ENCODE measurements around the gene IPO4. TPM values are rescaled to one million over a fixed set of nuclear protein-coding genes. Genes with fewer than 3 reads are reported as not detected.
A peak's percentile ranks its signal among the peaks of the same experiment; 100 is the strongest.

Gene IPO4
- total RNA-seq, 2 donors from 2014 or later, result 19.9 to 64.6 TPM

DNA sequence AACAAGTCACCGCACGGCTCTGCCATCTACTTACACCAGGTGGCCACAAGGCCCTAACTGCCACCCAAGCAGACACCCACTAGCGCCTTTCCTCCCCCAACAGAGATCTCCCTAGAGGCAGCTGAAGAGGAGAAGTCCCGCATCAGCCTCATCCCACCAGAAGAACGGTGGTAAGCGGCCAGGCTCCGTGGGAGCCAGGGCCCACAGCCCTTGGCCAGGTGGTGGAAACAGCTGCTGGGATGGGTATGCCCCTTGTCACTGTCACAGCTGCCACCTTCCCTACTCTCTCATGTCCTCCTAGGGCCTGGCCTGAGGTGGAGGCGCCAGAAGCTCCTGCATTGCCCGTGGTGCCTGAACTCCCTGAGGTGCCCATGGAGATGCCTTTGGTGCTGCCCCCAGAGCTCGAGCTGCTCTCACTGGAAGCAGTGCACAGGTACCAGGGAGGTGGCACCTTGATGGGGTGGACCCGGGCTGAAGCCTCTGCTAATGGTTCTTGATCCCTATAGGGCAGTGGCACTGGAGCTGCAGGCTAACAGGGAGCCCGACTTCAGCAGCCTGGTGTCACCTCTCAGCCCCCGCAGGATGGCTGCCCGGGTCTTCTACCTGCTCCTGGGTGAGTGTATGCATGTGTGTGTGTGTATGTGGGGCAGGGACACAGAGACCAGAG is 9.2 kb downstream of the IPO4 start:
- H3K27me3 ChIP-seq (replicated peaks; ENCODE audit: insufficient read depth), result no peaks in the 10 kb centered on the region
- peak overlapping the region; percentile 59 to 74 for H3K27ac ChIP-seq
- peaks cover 38% of the 10 kb centered on the region for H3K36me3 ChIP-seq
- no peak overlapping the region for H3K4me3 ChIP-seq
- DNase-seq (ENCODE audit: low spot score) (no peak), ATAC-seq (ENCODE audit: insufficient number of reproducible peaks, low FRiP score, low read depth) (no peak)
- H3K9me3 ChIP-seq, result no peaks in the 10 kb centered on the region
- TF ChIP-seq, protein P1, sequence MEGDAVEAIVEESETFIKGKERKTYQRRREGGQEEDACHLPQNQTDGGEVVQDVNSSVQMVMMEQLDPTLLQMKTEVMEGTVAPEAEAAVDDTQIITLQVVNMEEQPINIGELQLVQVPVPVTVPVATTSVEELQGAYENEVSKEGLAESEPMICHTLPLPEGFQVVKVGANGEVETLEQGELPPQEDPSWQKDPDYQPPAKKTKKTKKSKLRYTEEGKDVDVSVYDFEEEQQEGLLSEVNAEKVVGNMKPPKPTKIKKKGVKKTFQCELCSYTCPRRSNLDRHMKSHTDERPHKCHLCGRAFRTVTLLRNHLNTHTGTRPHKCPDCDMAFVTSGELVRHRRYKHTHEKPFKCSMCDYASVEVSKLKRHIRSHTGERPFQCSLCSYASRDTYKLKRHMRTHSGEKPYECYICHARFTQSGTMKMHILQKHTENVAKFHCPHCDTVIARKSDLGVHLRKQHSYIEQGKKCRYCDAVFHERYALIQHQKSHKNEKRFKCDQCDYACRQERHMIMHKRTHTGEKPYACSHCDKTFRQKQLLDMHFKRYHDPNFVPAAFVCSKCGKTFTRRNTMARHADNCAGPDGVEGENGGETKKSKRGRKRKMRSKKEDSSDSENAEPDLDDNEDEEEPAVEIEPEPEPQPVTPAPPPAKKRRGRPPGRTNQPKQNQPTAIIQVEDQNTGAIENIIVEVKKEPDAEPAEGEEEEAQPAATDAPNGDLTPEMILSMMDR (IDR thresholded peaks at IDR 0.05), result no peak
- no peaks in the 10 kb centered on the region for H3K4me1 ChIP-seq (ENCODE audit: control insufficient read depth in 1 of 2, low read depth in 2 of 2)

DNA sequence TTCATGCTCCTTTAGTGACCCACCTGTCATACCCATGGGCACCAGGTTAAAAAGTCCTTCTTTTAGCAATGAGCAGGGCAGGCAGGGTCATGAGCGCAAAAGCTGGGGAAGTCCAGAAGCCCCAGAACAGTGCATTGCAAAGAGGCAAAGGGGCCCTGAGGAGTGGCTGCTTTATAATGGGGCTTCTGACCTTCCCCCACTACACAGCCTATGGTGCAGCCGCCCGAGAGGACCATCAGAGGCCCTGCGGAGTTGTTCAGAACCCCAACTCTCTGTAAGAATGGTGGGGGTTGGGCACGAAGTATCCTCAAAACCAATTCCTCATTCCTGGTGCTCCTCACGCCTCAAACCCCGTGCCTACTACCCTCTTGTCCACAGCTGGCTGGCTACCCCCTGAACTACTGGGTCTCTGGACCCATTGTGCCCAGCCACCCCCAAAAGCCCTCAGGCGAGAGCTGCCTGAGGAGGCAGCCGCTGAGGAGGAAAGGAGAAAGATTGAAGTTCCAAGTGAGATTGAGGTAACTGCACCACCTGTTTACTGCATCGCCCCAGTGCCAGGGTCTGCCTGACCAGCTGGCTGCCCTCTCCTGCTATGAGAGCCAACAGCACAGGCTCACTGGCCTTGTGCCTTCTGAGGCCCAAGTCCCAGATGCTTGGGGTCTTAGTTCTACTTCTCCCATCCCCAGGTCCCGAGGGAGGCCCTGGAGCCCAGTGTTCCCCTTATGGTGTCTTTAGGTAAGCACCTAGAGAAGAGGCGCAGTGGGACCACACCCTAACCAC is 10.0 kb downstream of the IPO4 start:
- no peak overlapping the region for H3K27ac ChIP-seq
- H3K36me3 ChIP-seq, result peaks cover 31% of the 10 kb centered on the region

DNA sequence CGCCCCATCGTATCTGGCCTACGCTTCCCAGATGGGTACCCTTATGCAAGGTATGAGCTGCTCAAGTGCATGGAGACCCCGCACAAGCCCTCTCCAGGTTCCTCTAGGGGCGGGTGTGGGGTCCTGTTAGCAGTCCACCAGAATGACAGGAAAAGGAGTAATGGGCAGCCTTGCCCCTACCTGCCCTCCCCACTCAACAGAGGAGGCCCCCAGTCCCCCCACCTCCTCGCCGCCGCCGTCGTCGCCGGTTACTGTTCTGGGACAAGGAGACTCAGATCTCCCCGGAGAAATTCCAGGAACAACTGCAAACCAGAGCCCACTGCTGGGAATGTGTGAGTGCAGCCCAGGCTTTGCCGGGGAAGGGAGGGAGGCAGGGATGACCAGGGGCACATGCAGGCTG is 10.7 kb downstream of the IPO4 start:
- H3K27ac ChIP-seq, result no peak overlapping the region
- TF ChIP-seq, protein P1 (IDR thresholded peaks at IDR 0.05), result no peak
- ATAC-seq (ENCODE audit: insufficient number of reproducible peaks, low FRiP score, low read depth) (no peak), DNase-seq (ENCODE audit: low spot score) (no peak)
- H3K4me3 ChIP-seq, result no peak overlapping the region
- H3K36me3 ChIP-seq, result peaks cover 24% of the 10 kb centered on the region
- no peaks in the 10 kb centered on the region for H3K9me3 ChIP-seq
- H3K4me1 ChIP-seq (ENCODE audit: control insufficient read depth in 1 of 2, low read depth in 2 of 2), result no peaks in the 10 kb centered on the region
- no peaks in the 10 kb centered on the region for H3K27me3 ChIP-seq (replicated peaks; ENCODE audit: insufficient read depth)

More for the DNA sequence above, 10.0 kb downstream of the IPO4 start:
- TF ChIP-seq, protein P1 (IDR thresholded peaks at IDR 0.05), result no peak
- H3K9me3 ChIP-seq, result no peaks in the 10 kb centered on the region
- no peaks in the 10 kb centered on the region for H3K27me3 ChIP-seq (replicated peaks; ENCODE audit: insufficient read depth)
- H3K4me1 ChIP-seq (ENCODE audit: control insufficient read depth in 1 of 2, low read depth in 2 of 2), result no peaks in the 10 kb centered on the region
- no peak overlapping the region for H3K4me3 ChIP-seq
- ATAC-seq (ENCODE audit: insufficient number of reproducible peaks, low FRiP score, low read depth), result no peak
- DNase-seq (ENCODE audit: low spot score), result no peak

DNA sequence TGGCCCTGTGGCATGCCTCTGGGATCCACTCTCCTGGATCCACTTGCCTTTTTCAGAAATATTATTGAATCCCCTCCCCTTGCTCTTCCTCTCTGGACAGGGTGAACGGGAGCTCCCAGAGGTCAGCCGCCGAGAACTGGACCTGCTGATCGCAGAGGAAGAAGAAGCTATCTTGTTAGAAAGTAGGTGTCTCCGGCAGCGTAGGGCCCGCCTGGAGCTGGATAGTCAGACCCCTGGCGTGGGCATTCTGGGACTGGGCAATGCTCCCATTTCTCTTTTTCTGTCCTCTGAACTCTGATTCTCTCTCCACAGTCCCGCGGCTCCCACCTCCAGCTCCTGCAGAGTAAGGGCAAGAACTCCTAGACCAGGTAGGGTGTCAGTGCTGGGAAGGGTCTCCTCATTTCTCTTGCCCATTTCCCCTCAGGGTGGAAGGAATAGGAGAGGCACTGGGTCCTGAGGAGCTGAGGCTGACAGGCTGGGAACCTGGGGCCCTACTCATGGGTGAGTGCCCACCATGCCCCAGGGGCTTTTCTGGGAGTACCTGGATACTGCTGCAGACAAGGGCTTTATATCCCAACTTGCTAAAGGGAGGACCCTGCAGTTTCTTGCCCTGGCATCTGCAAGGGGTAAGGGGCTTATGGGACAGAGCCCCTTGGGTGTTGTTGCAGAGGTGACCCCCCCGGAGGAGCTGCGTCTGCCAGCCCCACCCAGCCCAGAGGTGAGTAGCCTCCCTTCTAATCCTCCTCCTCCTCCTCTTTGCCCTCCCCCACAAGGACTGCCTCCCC is 11.4 kb downstream of the IPO4 start:
- H3K27ac ChIP-seq, result no peak overlapping the region
- peaks cover 18% of the 10 kb centered on the region for H3K36me3 ChIP-seq
- H3K9me3 ChIP-seq, result no peaks in the 10 kb centered on the region
- peaks cover 0 to 4% of the 10 kb centered on the region in 2 donors for H3K4me1 ChIP-seq (ENCODE audit: control insufficient read depth in 1 of 2, low read depth in 2 of 2)
- H3K4me3 ChIP-seq, result no peak overlapping the region
- no peaks in the 10 kb centered on the region for H3K27me3 ChIP-seq (replicated peaks; ENCODE audit: insufficient read depth)
- DNase-seq (ENCODE audit: low spot score) (no peak), ATAC-seq (ENCODE audit: insufficient number of reproducible peaks, low FRiP score, low read depth) (no peak)
- TF ChIP-seq, protein P1 (IDR thresholded peaks at IDR 0.05), result no peak

DNA sequence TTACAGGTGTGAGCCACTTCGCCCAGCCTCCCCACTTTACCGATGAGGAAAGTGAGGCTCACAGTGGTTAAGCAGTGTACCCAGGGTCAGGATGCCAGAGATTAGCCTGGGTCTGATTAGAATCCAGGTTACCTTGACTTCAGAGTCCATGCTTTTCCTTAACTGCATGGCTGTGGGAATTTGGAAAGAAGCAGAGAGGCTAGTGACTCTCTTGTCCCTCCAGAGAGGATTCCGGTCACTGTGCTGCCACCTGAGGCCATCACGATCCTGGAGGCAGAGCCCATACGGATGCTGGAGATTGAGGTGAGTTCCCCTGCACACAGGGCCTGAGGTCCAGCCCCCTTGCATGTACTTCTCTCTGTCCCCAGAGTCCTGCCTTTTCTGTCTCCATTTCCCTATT is 12.0 kb downstream of the IPO4 start:
- TF ChIP-seq, protein P1 (IDR thresholded peaks at IDR 0.05), result no peak
- ATAC-seq (ENCODE audit: insufficient number of reproducible peaks, low FRiP score, low read depth) (no peak), DNase-seq (ENCODE audit: low spot score) (no peak)
- H3K27me3 ChIP-seq (replicated peaks; ENCODE audit: insufficient read depth), result no peaks in the 10 kb centered on the region
- H3K4me1 ChIP-seq (ENCODE audit: control insufficient read depth in 1 of 2, low read depth in 2 of 2), result peaks cover 0 to 11% of the 10 kb centered on the region in 2 donors
- H3K4me3 ChIP-seq, result no peak overlapping the region
- H3K27ac ChIP-seq, result no peak overlapping the region
- no peaks in the 10 kb centered on the region for H3K9me3 ChIP-seq
- H3K36me3 ChIP-seq, result peaks cover 13% of the 10 kb centered on the region

All from thoracic aorta (tissue), 2 donors.